NCI-H1105 (cell line): Measurements from ENCODE around the gene EFCAB9.

Experiments
- DNase-seq: peaks from one replicate; lab custom pipeline; 2025; lab: John Stamatoyannopoulos, UW

The EFCAB9 gene

DNA sequence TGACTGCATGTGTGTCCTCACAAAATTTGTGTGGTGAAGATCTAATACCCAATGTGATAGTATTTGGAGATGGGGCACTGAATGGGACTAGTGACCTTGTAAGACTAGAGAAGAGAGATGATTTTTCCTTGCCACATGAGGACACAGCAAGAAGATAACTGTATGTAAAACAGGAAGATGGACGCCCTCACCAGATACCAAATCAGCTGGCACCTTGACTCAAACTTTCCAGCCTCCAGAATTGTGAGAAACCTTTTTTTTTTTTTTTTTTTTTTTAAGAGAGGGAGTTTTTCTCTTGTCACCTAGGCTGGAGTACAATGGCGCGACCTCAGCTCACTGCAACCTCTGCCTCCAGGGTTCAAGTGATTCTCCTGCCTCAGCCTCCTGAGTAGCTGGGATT is 49.3 kb downstream of the EFCAB9 start:
- DNase-seq, result no peak

DNA sequence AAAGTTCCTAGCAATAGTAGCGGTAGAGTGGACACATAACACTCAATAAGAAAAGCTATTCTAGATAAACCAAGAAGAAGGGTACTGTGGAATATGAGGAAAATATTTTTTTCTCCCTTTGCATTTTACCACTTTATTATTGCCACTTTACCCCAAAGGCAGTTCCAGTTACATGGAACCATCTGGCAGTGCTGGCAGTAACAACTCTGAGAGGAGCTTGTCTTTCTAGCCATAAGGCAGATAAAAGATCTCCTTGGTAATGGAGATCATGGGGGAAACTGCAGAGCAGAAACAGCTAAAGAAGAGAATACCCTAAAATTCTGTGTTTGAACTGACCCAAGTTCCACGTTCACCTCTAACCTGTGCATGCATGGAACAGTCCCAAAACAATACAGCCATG is 51.1 kb downstream of the EFCAB9 start:
- DNase-seq, result no peak

DNA sequence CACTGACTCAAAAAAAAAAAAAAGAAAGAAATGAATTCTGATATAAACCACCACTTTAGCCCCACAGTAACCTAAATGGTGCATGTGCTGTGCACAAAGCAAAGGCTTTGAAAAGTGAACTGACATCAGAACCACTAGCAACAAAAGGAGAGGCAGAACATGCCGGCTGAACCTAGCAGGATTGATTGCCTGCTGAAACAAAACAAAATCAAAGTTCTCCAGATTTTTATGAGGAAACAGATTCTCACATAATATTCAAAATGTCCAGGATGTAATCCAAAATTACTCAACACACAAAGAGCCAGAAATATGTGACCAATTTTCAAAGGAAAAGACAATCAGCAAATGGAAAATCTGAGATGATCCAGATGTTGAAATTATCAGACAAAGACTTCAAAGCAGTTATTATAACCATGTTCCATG is 51.7 kb downstream of the EFCAB9 start:
- no peak for DNase-seq

DNA sequence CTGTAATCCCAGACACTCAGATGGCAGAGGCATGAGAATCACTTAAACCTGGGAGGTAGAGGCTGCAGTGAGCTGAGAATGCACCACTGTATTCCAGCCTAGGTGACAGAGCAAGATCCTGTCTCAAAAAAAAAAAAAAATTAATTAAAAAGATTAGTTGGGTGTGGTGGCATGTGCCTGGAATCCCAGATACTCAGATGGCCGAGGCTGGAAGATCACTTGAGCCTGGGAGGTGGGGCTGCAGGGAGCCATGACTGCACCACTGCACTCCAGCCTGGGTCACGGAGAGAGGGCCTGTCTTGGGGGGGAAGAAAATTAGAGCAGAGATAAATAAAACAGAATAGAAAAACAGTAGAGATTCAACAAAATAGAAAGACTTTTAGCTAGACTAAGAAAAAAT is 54.7 kb downstream of the EFCAB9 start:
- DNase-seq, result no peak

DNA sequence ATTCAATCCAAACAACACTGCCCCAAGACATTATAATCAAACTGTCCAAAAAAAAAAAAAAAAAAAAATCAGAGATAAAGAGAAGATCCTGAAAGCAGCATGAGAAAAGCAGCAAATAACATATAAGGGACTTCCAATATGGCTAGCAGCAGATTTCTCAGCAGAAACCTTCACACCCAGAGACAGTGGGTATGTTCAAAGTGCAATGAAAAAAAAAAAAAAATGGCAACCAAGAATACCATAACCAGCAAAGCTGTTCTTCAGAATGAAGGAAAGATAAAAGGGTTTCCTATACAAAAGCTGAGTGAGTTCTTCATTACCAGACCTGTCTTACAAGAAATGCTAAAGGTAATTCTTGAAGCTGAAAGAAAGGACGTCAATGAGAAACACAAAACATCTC is 57.4 kb downstream of the EFCAB9 start:
- DNase-seq, result no peak

DNA sequence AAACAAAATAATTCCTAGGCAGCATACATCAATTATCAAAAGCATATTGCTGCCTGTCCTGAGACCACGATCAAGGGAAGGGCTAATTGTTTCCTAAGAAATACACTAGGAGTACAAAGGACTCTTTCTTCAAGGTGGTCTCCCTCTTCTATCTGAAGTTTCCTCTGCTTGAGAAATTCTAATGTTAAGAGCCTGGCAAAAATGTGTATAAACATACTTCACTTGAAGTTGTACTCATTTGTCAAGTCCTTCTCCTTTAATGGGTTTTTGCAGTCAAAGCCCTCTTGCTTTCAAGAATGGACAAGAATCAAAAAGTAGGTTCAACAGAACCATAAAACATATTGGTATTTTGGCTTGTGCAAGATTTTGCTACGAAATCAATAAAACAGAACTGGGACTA is 58.5 kb downstream of the EFCAB9 start:
- DNase-seq, result no peak
